HG03378 (cell line): ENCODE data around the gene TMEM45B.
"Not testable (repeated sequence)": the region's sequence is repeated elsewhere in the genome, so short reads cannot be mapped to it uniquely, and the experiment has no call there.

ENCODE experiments used
- ATAC-seq: cut with Tn5 transposase; IDR thresholded peaks from one replicate; pipeline ENCODE4 v1.9.1; 2021; ENCODE audit warnings: mild to moderate bottlenecking, moderate library complexity; ENCODE audit not compliant: unreplicated experiment

The TMEM45B gene

DNA sequence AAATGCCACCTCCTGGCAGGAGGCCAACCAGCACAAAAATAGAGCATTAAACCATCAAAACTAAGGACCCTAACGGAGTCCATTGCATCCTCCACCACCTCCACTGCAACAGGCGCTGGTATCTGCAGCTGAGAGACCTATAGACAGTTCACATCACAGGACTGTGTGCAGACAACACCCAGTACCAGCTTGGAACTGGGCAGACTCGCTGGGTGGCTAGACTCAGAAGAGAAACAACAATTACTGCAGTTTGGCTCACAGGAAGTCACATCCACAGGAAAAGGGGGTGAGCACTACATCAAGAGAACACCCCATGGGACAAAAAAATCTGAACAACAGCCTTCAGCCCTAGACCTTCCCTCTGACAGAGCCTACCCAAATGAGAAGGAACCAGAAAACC lies 11.6 kb upstream of the TMEM45B start:
- ATAC-seq, result no peak

DNA sequence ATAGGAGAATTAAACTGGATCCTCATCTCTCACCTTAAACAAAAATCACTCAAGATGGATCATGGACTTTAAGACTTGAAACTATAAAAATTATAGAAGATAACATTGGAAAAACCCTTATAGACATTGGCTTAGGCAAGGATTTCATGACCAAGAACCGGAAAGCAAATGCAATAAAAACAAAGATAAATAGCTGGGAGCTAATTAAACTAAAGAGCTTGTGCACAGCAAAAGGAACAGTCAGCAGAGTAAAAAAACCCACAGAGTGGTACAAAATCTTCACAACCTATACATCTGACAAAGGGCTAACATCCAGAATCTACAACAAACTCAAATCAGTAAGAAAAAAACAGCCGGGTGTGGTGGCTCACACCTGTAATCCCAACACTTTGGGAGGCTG lies 7.4 kb upstream of the TMEM45B start:
- ATAC-seq, result not testable (repeated sequence)

DNA sequence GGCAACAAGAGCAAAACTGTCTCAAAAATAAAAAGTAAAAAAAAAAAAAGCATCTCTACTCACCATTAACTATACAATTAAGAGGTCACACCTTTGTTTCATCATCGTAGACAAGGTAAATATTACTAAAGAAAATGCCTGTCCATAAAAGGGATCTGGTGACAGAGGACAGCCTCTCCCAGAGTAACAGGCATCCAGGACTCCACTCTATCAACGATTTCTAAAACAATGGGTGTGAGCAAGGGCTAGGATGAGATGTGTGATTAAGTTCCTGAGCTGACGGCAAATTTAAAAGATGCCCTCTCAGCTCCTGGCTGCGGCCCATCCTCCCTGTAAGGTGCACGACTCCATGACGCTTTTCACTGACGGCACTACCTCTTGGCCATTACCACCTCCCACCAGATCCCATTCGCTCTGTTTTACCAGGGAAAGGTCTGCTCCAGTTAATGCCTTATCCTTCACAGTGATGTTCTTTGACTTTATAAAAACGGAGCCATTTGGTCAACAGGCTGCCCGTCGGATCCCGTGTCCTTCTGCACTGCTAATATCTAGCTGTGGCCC lies 2.3 kb upstream of the TMEM45B start:
- ATAC-seq, result no peak

DNA sequence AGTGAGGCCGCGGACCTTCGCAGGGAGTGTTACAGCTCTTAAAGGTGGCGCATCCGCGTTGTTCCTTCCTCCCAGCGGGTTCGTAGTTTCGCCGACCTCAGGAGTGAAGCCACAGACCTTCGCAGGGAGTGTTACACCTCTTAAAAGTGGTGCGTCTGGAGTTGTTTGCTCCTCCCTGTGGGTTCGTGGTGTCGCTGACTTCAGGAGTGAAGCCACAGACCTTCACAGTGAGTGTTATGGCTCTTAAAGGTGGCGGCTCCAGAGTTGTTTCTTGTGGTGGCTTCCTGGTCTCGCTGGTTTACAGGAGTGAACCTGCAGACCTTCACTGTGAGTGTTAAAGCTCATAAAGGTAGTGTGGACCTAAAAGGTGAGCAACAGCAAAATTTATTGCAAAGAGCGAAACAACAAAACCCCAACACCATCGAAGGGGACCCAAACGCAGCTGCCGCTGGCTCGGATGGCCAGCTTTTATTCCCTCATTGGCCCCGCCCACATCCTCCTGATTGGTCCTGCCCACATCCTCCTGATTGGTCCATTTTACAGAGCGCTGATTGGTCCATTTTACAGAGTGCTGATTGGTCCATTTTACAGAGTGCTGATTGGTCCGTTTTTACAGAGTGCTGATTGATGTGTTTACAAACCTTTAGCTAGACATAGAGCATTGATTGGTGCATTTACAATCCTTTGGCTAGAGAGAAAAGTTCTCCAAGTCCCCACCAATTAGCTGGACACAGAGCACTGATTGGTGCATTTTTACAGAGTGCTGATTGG lies 1.2 kb upstream of the TMEM45B start:
- ATAC-seq, result no peak

DNA sequence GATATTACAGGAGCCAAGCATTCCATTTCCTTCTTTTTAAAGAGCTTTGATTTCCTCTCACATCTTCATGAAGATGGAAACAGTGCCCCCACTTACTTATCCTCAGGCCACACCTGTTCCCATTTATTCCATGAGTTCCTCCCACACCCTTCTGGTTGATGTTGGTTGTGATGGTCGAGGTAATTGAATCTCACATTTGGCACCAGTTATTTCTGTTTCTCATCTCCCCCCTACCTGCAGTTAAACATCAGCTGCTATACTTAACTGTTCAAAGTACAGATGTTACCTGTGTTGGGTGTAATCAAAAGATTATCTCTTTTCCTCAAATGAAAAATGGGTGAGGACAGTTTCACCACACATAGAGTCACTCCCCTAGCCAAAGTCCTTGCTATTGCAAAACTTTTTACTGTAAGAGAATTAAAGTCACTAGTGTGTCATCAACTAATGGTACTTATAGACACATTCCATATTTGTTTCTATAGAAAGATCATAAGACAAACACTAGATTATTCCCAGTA lies 1.9 kb downstream of the TMEM45B start:
- ATAC-seq, result no peak

DNA sequence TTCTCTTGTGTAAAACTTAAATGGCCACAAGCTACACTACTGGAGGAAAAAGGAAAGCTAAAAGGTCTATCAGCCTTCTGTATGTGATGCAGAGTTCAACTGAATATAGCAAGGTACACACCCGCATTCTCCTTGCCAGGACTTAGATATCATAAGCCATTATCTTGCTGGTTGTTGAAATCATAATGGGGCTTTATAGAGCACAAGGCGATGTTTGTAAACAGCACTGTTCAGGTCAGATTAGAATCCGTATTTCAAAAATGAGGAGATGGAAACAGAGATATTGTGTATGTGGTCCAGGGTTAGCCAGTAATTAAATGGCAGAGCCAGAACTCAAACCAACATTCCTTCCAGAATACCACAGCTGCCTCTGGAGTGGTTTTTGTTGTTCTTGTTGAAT lies 2.6 kb downstream of the TMEM45B start:
- ATAC-seq, result not testable (repeated sequence)

DNA sequence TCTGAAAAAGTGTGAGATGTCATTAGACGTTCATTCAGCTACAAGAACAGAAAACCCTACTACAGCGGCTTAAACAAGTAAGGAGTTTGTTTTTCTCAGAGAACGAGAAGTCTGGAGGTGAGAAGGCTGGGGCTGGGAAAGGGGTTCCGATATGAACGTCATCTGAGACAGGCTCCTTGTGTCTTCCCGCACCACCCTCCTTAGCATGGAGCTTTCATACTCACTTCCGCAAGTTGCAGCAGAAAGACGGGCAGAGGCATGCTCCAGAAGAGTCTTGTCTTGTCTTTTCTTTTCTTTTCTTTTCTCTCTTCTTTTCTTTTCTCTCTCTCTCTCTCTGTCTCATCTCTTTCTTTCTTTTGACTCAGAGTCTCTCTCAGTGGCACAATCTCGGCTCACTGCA lies 3.6 kb downstream of the TMEM45B start:
- no peak for ATAC-seq

DNA sequence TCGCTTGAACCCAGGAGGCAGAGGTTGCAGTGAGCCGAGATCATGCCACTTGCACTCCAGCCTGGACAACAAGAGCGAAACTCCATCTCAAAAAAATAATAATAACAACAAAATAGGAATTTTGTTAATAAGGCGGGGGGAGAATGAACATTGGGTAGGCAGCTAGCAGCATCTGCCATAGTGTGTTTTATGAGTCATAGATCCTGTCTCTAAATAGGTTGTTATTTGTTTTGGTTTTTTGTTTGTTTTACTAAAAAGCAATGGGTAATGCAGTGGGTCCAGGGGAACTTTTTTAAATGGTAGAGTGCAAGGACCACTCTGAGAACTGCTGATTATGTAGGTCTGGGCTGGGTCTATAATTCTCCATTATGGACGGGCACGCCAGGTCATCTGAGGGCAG lies 4.6 kb downstream of the TMEM45B start:
- not testable (repeated sequence) for ATAC-seq

DNA sequence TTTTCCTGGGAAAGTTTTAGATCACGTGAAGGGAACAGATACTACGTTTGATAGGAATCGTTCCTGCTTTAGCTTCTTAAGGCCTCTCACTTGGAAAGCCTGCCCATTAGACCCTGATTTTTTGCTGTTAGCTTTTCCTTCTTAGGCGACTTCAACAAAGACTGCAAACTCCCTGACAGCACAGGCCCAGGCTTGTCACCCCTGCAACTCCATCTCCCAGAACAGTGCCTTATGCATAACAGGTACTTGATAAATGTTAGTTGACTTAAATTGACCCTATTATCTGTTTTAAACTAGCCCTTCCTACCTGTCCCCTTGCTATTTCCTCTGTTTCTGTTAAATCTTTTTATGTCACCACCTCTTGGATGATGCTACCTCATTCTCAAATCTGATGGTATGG lies 7.6 kb downstream of the TMEM45B start:
- not testable (repeated sequence) for ATAC-seq

DNA sequence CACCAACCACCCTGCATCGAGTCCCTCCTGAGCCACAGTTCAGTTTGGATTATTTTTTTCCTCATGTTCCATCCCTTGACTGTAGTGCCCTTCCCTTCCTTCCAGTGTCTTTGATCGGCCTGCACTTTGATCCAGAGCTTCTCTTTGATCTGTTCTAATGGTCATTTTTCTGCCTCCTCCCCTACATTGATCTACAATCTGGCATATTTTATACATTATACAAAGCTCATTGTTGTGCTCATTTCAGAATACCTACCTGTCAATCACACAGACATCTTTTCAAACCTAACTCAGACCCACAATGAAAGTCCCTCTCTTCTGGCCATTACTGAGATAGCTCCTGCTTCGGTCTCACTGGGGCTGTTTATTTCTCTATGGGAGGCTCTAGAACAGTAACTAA lies 8.2 kb downstream of the TMEM45B start:
- ATAC-seq, result not testable (repeated sequence)

DNA sequence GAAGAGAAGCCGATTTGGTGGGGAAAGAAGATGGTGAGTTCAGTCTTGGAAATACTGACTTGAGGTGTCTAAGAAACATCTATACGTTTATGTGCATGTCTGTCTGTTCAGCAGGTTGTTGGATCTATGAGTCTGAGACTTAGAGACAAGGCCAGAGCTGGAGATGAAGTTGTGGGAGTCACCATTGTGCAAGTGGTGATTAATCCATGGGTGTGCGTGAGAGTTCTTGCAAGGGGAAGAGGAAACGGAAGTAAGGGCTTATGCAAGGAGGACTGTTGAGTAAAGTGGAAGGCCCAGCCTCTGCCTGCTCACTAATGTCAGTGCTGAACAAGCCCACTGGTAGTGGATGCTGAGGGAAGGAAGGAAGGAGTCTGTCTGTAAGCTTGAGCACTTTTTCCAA lies 9.7 kb downstream of the TMEM45B start:
- no peak for ATAC-seq

DNA sequence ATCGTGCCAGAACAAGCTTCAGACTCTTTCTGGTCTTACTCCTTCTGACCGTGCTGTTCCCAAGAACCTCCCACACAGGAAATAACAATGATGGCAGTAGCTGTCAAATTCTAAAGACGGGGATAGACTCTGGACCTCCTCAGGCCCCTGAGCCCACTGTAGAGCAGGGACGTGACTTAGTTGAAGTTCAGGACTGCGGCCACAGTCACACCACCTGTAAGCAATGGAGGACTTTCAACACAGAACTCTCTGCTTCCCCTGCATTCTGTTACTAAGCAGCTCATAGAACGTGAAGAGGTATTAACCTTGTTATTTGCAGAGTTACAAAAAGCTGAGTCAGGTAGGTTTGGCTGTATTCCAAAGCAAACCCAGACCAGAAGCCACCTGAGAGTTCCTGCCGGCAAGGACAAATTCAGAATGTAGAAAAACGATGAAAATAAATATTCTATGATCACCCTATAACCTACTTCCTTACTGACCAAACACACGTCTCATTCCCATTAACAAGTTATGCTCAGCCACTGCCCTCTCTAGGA lies 12.7 kb downstream of the TMEM45B start:
- no peak for ATAC-seq

DNA sequence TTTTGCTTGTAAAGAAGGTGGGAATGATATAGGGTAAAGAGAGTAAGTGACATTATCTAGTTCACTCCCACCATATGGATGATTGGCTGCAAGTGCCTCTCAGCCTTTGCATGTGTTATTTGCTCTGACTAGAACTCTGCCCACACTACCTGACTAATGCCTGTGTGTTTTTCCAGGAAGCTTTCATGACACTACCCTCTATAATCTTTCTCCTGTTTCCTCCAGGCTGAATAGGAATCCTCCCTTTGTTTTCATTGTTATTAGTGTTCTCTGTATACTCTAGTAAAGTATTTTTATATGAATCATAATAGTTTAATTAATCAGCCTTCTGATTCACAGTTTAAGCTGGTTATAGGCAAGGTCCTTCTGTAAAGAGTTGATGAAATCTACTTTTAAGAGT lies 13.8 kb downstream of the TMEM45B start:
- ATAC-seq, result not testable (repeated sequence)

DNA sequence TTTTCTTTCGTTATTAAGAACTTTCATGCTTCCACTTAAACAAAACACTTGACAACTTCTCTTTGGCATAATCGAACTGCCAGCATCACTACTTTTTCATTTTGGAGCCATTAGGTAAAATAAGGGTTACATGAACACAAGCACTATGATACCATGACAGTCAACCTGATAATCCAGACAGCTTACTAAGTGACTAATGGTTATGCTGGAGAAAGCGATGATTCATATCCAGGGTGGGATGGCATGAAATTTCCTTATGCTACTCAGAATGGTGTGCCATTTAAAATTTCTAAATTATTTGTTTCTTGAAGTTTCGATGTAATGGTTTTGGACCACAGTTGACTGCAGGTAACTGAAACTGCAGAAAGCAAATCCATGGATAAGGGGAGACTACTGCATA lies 15.6 kb downstream of the TMEM45B start:
- ATAC-seq, result not testable (repeated sequence)

DNA sequence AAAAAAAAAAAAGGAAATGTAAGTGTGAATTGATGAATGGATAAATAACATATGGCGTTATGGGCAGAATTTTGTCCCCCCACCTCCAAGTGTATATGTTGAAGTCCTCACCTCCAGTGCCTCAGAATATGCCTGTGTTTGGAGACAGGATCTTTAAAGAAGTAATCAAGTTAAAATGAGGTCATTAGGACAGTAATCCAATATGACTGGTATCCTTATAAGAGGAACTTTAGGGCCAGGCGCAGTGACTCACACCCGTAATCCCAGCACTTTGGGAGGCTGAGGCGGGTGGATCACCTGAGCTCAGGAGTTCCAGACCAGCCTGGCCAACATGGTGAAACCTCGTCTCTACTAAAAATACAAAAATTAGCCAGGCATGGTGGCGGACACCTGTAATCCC lies 17.6 kb downstream of the TMEM45B start:
- ATAC-seq, result not testable (repeated sequence)

DNA sequence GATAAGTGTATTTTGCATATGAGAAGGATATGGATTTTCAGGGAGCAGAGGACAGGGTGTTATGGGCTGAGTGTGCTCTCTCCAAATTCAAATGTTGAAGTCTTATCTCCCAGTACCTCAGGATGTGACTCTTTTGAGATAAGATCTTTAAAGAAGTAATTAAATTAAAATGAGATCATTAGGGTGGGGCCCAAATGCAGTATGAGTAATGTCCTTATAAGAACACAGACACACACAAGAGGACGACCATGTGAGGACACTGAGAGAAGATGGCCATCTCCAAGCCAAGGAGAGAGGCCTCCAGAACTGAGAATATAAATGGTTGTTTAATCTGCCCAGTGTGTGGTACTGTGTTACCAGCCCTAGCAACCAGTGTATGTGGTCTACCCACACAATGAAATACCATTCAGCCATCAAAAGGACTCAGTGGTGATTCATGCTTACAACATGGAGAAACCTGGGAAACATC lies 20.8 kb downstream of the TMEM45B start:
- ATAC-seq, result not testable (repeated sequence)

DNA sequence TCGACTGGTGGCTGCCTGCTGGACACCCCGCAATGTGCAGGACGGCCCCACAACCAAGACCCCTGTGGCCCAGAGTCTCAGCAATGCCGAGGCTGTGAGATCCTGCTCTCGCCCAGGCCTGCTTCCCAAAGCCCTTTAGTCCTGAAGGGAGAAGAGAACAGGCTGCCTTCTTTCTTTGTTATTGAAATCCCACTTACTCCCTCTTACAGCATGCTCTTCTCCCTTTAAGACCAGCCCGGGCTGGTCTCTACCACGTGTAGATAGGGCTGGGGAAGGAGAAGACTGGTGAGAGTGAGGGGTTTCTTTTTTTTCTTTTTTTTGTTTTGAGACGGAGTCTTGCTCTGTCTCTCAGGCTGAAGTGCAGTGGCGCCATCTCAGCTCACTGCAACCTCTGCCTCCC lies 21.3 kb downstream of the TMEM45B start:
- ATAC-seq, result no peak

DNA sequence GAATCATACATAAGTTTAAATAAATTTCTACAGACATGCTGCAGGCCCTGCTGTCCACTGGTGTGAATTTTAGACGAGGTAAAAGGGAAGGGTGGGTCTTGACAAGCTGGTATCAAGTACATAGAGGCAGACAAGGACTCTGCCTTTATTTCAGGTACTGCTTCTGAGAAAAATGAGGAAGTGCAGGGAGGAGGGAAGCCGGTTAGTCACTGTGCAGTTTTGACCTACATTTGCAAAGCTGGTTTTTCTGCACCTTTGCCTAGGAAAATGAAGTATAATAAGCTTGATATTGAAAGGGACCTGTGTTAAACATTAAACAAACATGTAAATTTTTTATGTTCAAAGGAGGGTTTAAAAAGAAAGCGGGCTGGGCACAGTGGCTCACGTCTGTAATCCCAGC lies 24.6 kb downstream of the TMEM45B start:
- no peak for ATAC-seq

DNA sequence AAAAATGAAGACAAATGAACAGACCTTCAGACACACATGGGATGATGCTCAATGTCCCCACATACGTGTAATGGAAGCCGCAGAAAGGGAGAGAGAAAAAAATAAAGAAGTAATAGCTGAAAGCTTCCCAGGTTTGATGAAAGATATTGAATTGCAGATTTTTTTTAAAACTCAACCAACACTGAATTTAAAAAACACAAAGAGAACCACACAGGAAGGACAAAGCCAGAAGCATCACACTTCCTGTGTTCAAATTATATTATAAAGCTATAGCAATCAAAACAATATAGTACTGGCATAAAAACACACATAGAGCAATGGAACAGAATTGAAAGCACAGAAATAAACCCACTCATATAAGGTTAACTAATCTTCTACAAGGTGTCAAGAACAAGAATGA lies 26.5 kb downstream of the TMEM45B start:
- no peak for ATAC-seq

DNA sequence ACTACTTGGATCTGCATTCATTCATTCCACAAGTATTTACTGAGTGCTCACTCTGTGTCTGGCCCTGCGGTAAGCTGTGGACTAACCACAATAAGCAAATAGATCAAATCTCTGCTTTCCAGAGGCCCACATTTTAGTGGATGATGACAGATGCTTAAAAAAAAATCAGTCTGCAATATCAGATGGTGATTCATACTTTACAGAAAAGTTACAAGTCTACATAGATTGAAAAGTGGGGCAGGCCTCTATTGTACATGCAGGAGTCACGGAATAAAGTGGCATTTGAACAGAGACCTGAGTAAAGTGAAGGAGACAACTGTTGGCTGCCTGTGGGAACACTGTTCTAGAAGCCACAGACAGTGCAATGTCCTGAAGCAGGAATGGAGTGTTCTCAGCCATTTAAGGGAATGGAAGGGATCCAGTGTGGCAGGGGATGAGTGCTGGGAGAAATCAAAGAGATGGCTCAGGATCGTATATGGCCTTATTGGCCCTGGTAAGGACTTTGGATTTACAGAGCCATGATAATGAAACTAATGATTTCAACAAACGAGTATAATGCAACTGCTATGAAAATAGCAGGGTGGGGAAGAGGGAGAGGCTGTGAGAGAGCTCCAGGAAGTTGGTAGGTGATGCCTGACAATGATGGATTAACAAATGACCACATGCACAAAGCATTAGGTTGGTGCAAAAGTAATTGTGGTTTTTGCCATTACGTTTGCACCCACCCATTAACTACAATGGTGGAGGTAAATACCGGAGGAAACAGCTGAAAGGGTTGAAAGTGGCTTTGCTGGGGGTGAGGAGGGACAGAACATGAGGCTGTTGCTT lies 31.1 kb downstream of the TMEM45B start:
- ATAC-seq, result no peak

DNA sequence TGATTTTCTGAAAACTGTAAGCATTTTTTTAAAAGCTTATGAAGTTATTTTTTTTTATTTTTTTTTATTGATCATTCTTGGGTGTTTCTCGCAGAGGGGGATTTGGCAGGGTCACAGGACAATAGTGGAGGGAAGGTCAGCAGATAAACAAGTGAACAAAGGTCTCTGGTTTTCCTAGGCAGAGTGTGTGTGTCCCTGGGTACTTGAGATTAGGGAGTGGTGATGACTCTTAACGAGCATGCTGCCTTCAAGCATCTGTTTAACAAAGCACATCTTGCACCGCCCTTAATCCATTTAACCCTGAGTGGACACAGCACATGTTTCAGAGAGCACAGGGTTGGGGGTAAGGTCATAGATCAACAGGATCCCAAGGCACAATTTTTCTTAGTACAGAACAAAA lies 31.7 kb downstream of the TMEM45B start:
- ATAC-seq, result not testable (repeated sequence)
